Activated CD8-positive, alpha-beta memory T cell treated with anti-CD3 and anti-CD28 coated beads, Interleukin-2, amount 10 ng/mL, durations not matched to agents 7 days and 5 days (primary cell): ENCODE measurements around the gene NDUFAF3. TPM values are rescaled to one million over a fixed set of nuclear protein-coding genes. Genes with fewer than 3 reads are reported as not detected.
A peak's percentile ranks its signal among the peaks of the same experiment; 100 is the strongest.

Experiments used
- ATAC-seq: fragments of 150-1000 bp; cut with Tn5 transposase; one replicate; pipeline ENCODE4 v1.10.0; 2021; ENCODE audit warnings: moderate library complexity
- CTCF ChIA-PET: fragments of 350-600 bp; sonication (Branson Sonifier 250); formaldehyde crosslinking; loops from one replicate; lab custom pipeline; 2021; ENCODE audit warnings: antibody characterized with exemption; lab: Charles Lee
- DNase-seq: peaks from one replicate; pipeline ENCODE4 v3.0.0-alpha.2; 2020
- H3K27ac Mint-ChIP-seq: one replicate; pipeline ENCODE4 v1.8.0; 2021; ENCODE audit warnings: mild to moderate bottlenecking, mixed read lengths
- H3K27me3 Mint-ChIP-seq: one replicate; pipeline ENCODE4 v1.8.0; 2021; ENCODE audit warnings: mixed read lengths
- H3K36me3 Mint-ChIP-seq: one replicate; pipeline ENCODE4 v1.8.0; 2021; ENCODE audit warnings: mild to moderate bottlenecking, mixed read lengths
- H3K4me1 Mint-ChIP-seq: one replicate; pipeline ENCODE4 v1.8.0; 2021; ENCODE audit warnings: mixed read lengths
- H3K4me3 Mint-ChIP-seq: one replicate; pipeline ENCODE4 v1.8.0; 2021; ENCODE audit warnings: mild to moderate bottlenecking, moderate library complexity, mixed read lengths
- H3K9me3 Mint-ChIP-seq: one replicate; pipeline ENCODE4 v1.8.0; 2022; ENCODE audit warnings: low read depth, mixed read lengths
- total RNA-seq, 2 experiments: library from RNA; stranded (reverse); gene quantifications; one replicate each; pipeline ENCODE4 v1.2.3, GENCODE V29; 2021

Gene NDUFAF3
- total RNA-seq, 2 experiments from 2014 or later: 94.3 to 101 TPM

- DNase-seq (peak; percentile 72), ATAC-seq (peak; percentile 18)
- Mint-ChIP-seq H3K4me1 (peaks cover 53% of the 10 kb centered on the region), H3K9me3 (no peaks in the 10 kb centered on the region), H3K27ac (peak overlapping the region; percentile 91), H3K27me3 (no peaks in the 10 kb centered on the region), H3K4me3 (peak overlapping the region; percentile 94), H3K36me3 (peaks cover 12% of the 10 kb centered on the region)
- CTCF ChIA-PET: interaction anchor here (1.0 to 9.4 kb wide), 9 partner anchors 11 to 349 kb away, joined by 3 to 127 read pairs (median 4); partner anchors contain the start of genes DALRD3, KLHDC8B, NDUFAF3 and USP4
Observed at GRCh38 chr3:48990636-48991469, 31.1 kb upstream of the NDUFAF3 start.

- Mint-ChIP-seq H3K9me3 (no peaks in the 10 kb centered on the region), H3K4me1 (peaks cover 53% of the 10 kb centered on the region), H3K27me3 (no peaks in the 10 kb centered on the region), H3K4me3 (peak overlapping the region; percentile 94), H3K36me3 (peaks cover 12% of the 10 kb centered on the region), H3K27ac (peak overlapping the region; percentile 79)
- DNase-seq: no peak
- ATAC-seq: no peak
- CTCF ChIA-PET: interaction anchor here (1.0 to 9.4 kb wide), 6 partner anchors 10 to 252 kb away, joined by 3 to 127 read pairs (median 4); partner anchors contain the start of genes DALRD3, KLHDC8B, NDUFAF3 and WDR6
Observed at GRCh38 chr3:48991851-48992545, 29.9 kb upstream of the NDUFAF3 start.

GRCh38 chr3:48993834-48994233, 28.1 kb upstream of the NDUFAF3 start:
- peak overlapping the region; percentile 54 for H3K27ac Mint-ChIP-seq
- H3K36me3 Mint-ChIP-seq: peaks cover 10% of the 10 kb centered on the region

GRCh38 chr3:48996640-48997039, 25.3 kb upstream of the NDUFAF3 start:
- ATAC-seq (no peak), DNase-seq (no peak)
- Mint-ChIP-seq H3K27me3 (no peaks in the 10 kb centered on the region), H3K4me1 (peaks cover 30% of the 10 kb centered on the region), H3K27ac (no peak overlapping the region), H3K36me3 (peaks cover 9% of the 10 kb centered on the region), H3K4me3 (no peak overlapping the region), H3K9me3 (no peaks in the 10 kb centered on the region)
- CTCF ChIA-PET: interaction anchor here (0.9 to 3.5 kb wide), 3 partner anchors 9 to 17 kb away, joined by 3 to 16 read pairs (median 3); partner anchors contain the start of gene WDR6

More at GRCh38 chr3:48993834-48994233, 28.1 kb upstream of the NDUFAF3 start:
- Mint-ChIP-seq H3K4me1 (peaks cover 46% of the 10 kb centered on the region), H3K4me3 (no peak overlapping the region), H3K9me3 (no peaks in the 10 kb centered on the region), H3K27me3 (no peaks in the 10 kb centered on the region)
- no peak for DNase-seq
- ATAC-seq: no peak
- CTCF ChIA-PET: interaction anchor here (0.8 to 9.4 kb wide), 2 partner anchors 13 to 99 kb away, joined by 3 to 127 read pairs; partner anchors contain the start of gene WDR6

- ATAC-seq: no peak
- CTCF ChIA-PET: interaction anchor here (0.9 to 3.5 kb wide), 4 partner anchors 8 to 16 kb away, joined by 3 to 16 read pairs (median 3); partner anchors contain the start of gene WDR6
Observed at GRCh38 chr3:48997102-48997635, 24.8 kb upstream of the NDUFAF3 start.

GRCh38 chr3:48997714-48998637, 23.9 kb upstream of the NDUFAF3 start:
- Mint-ChIP-seq H3K4me3 (no peak overlapping the region), H3K27ac (no peak overlapping the region), H3K9me3 (no peaks in the 10 kb centered on the region), H3K27me3 (no peaks in the 10 kb centered on the region), H3K4me1 (peaks cover 22% of the 10 kb centered on the region), H3K36me3 (peaks cover 7% of the 10 kb centered on the region)
- ATAC-seq (no peak), DNase-seq (no peak)
- CTCF ChIA-PET: interaction anchor here (0.8 to 3.5 kb wide), 4 partner anchors 9 to 13 kb away, joined by 3 to 16 read pairs (median 4); partner anchors contain the start of gene WDR6

More at GRCh38 chr3:48997102-48997635, 24.8 kb upstream of the NDUFAF3 start:
- H3K36me3 Mint-ChIP-seq: peaks cover 7% of the 10 kb centered on the region
- H3K4me3 Mint-ChIP-seq: no peak overlapping the region
- DNase-seq: no peak
- peaks cover 25% of the 10 kb centered on the region for H3K4me1 Mint-ChIP-seq
- no peaks in the 10 kb centered on the region for H3K27me3 Mint-ChIP-seq
- no peaks in the 10 kb centered on the region for H3K9me3 Mint-ChIP-seq
- H3K27ac Mint-ChIP-seq: no peak overlapping the region

- H3K9me3 Mint-ChIP-seq: no peaks in the 10 kb centered on the region
- H3K4me3 Mint-ChIP-seq: no peak overlapping the region
- DNase-seq (no peak), ATAC-seq (no peak)
- CTCF ChIA-PET: interaction anchor here (1.3 kb wide), 1 partner anchor 11 kb away, joined by 6 read pairs; no protein-coding TSS in a partner anchor
- H3K4me1 Mint-ChIP-seq: peaks cover 13% of the 10 kb centered on the region
- peaks cover 5% of the 10 kb centered on the region for H3K36me3 Mint-ChIP-seq
- H3K27me3 Mint-ChIP-seq: no peaks in the 10 kb centered on the region
- no peak overlapping the region for H3K27ac Mint-ChIP-seq
Observed at GRCh38 chr3:48999085-48999858, 22.6 kb upstream of the NDUFAF3 start.

GRCh38 chr3:49001155-49001554, 20.8 kb upstream of the NDUFAF3 start:
- Mint-ChIP-seq H3K9me3 (no peaks in the 10 kb centered on the region), H3K4me1 (peaks cover 3% of the 10 kb centered on the region), H3K36me3 (no peaks in the 10 kb centered on the region), H3K4me3 (no peak overlapping the region), H3K27me3 (no peaks in the 10 kb centered on the region), H3K27ac (peak overlapping the region; percentile 39)
- ATAC-seq (no peak), DNase-seq (no peak)
- CTCF ChIA-PET: interaction anchor here (1.2 kb wide), 1 partner anchor 10 kb away, joined by 4 read pairs; no protein-coding TSS in a partner anchor

GRCh38 chr3:49004352-49005302, 17.3 kb upstream of the NDUFAF3 start:
- H3K27me3 Mint-ChIP-seq: no peaks in the 10 kb centered on the region
- CTCF ChIA-PET: interaction anchor here (5.6 kb wide), 2 partner anchors 14 to 15 kb away, joined by 101 to 127 read pairs; partner anchors contain the start of genes DALRD3, NDUFAF3 and P4HTM
- H3K4me3 Mint-ChIP-seq: no peak overlapping the region
- ATAC-seq (no peak), DNase-seq (no peak)
- no peaks in the 10 kb centered on the region for H3K9me3 Mint-ChIP-seq
- H3K36me3 Mint-ChIP-seq: peaks cover 2% of the 10 kb centered on the region
- peaks cover 20% of the 10 kb centered on the region for H3K4me1 Mint-ChIP-seq
- no peak overlapping the region for H3K27ac Mint-ChIP-seq

GRCh38 chr3:49005303-49005680, 16.6 kb upstream of the NDUFAF3 start:
- H3K4me1 Mint-ChIP-seq: peaks cover 20% of the 10 kb centered on the region
- peaks cover 2% of the 10 kb centered on the region for H3K36me3 Mint-ChIP-seq
- H3K4me3 Mint-ChIP-seq: no peak overlapping the region
- no peaks in the 10 kb centered on the region for H3K9me3 Mint-ChIP-seq
- no peaks in the 10 kb centered on the region for H3K27me3 Mint-ChIP-seq
- CTCF ChIA-PET: interaction anchor here (5.6 kb wide), 2 partner anchors 14 to 15 kb away, joined by 101 to 127 read pairs; partner anchors contain the start of genes DALRD3, NDUFAF3 and P4HTM
- no peak for ATAC-seq
- DNase-seq: no peak
- H3K27ac Mint-ChIP-seq: no peak overlapping the region
